H1 (cell line): ENCODE results near the gene HAT1. TPM values are rescaled to one million over a fixed set of nuclear protein-coding genes. Genes with fewer than 3 reads are reported as not detected.

Experiments
- CTCF ChIA-PET: fragments of 300-600 bp; sonication (Branson Sonifier 250); formaldehyde crosslinking; loops from one replicate; lab custom pipeline; 2021; ENCODE audit not compliant: partially characterized antibody; lab: Charles Lee
- POLR2A ChIA-PET: fragments of 300-600 bp; sonication (Branson Sonifier 250); formaldehyde crosslinking; loops from one replicate; lab custom pipeline; 2021; ENCODE audit warnings: inconsistent platforms; ENCODE audit not compliant: partially characterized antibody; lab: Charles Lee
- DNase-seq, 2 experiments: peaks; one replicate each; pipeline versions ENCODE4 v3.0.0 to v3.0.0-alpha.2; 2010 to 2022; ENCODE audit warnings: low spot score in 2 of 2, low read depth in 1 of 2, mixed read lengths in 1 of 2
- FAIRE-seq: peaks from 2 replicates; lab custom pipeline; 2011; peaks lifted over from hg19 to GRCh38; lab: Jason Lieb, UNC
- H2AFZ ChIP-seq: 2 replicates; pipeline ENCODE4 v1.8.1; 2012; ENCODE audit warnings: low read length, inconsistent platforms
- H2AK5ac ChIP-seq: 2 replicates; pipeline ENCODE4 v1.6.1; 2013; ENCODE audit warnings: low read depth, low read length
- H2BK120ac ChIP-seq: replicated peaks from 2 replicates; pipeline ENCODE3; 2013; ENCODE audit warnings: low read depth, low read length, inconsistent platforms
- H2BK12ac ChIP-seq: 2 replicates; pipeline ENCODE4 v1.6.1; 2013; ENCODE audit warnings: low read depth, low read length
- H2BK15ac ChIP-seq: 2 replicates; pipeline ENCODE4 v1.6.1; 2013; ENCODE audit warnings: low read length
- H2BK20ac ChIP-seq: 2 replicates; pipeline ENCODE4 v1.6.1; 2013; ENCODE audit warnings: low read length
- H2BK5ac ChIP-seq: 2 replicates; pipeline ENCODE4 v1.6.1; 2013; ENCODE audit warnings: low read depth, low read length
- H3K14ac ChIP-seq: 2 replicates; pipeline ENCODE4 v1.6.1; 2013; ENCODE audit warnings: inconsistent platforms; ENCODE audit not compliant: insufficient read length
- H3K18ac ChIP-seq: 2 replicates; pipeline ENCODE4 v1.6.1; 2013; ENCODE audit warnings: low read length; ENCODE audit errors: extremely low read depth
- H3K23ac ChIP-seq: 2 replicates; pipeline ENCODE4 v1.6.1; 2013; ENCODE audit warnings: inconsistent platforms; ENCODE audit not compliant: insufficient read length
- H3K23me2 ChIP-seq: 2 replicates; pipeline ENCODE4 v1.6.1; 2013; ENCODE audit warnings: low read depth, low read length
- H3K27ac ChIP-seq: 2 replicates; pipeline ENCODE4 v1.6.1; 2011; ENCODE audit warnings: low read depth, low read length, inconsistent platforms
- H3K27me3 ChIP-seq, 4 experiments: replicated peaks in 1 of 4; 1 replicate in 1 of 4; 2 replicates in 3 of 4; pipeline versions ENCODE4 v1.6.1 to v1.8.1; 2011 to 2013; ENCODE audit warnings: low read length in 3 of 4, mild to moderate bottlenecking in 3 of 4, inconsistent platforms in 2 of 4, mixed read lengths in 2 of 4, moderate library complexity in 1 of 4; ENCODE audit not compliant: control insufficient read depth in 3 of 4, insufficient read depth in 3 of 4; ENCODE audit errors: extremely low read depth in 1 of 4
- H3K36me3 ChIP-seq, 4 experiments: 2 replicates each; pipeline versions ENCODE4 v1.6.1 to v1.8.1; 2011 to 2013; ENCODE audit warnings: mild to moderate bottlenecking in 4 of 4, low read length in 3 of 4, moderate library complexity in 2 of 4, control low read depth in 1 of 4, inconsistent platforms in 1 of 4; ENCODE audit not compliant: insufficient read depth in 4 of 4, control insufficient read depth in 2 of 4
- H3K4ac ChIP-seq: replicated peaks from 2 replicates; pipeline ENCODE3; 2013; ENCODE audit warnings: low read length, low read depth, mixed read lengths, inconsistent platforms; ENCODE audit not compliant: insufficient read length
- H3K4me1 ChIP-seq, 4 experiments: replicated peaks in 1 of 4; 1 replicate in 1 of 4; 2 replicates in 3 of 4; pipeline versions ENCODE4 v1.6.1 to v1.8.1; 2011 to 2013; ENCODE audit warnings: low read length in 3 of 4, inconsistent platforms in 2 of 4, mixed read lengths in 1 of 4; ENCODE audit not compliant: insufficient read depth in 4 of 4, control insufficient read depth in 3 of 4
- H3K4me2 ChIP-seq, 2 experiments: 2 replicates each; pipeline versions ENCODE4 v1.6.1 to v1.8.1; 2011 to 2013; ENCODE audit warnings: low read depth in 2 of 2, low read length in 2 of 2, control low read depth in 1 of 2, inconsistent platforms in 1 of 2, mild to moderate bottlenecking in 1 of 2; ENCODE audit not compliant: insufficient read depth in 1 of 2
- H3K4me3 ChIP-seq, 4 experiments: fragments of 200-600, 300-600 bp in 1 of 4; sonication (generic), shearing (Covaris generic), sonication (Bioruptor Twin) in 1 of 4; 2 replicates each; pipeline versions ENCODE4 v1.5.1 to v1.8.1; 2011 to 2016; ENCODE audit warnings: low read length in 4 of 4, low read depth in 3 of 4, control low read depth in 2 of 4, inconsistent platforms in 2 of 4, mild to moderate bottlenecking in 2 of 4, mixed read lengths in 1 of 4, moderate library complexity in 1 of 4; ENCODE audit not compliant: insufficient read depth in 2 of 4; ENCODE audit errors: extremely low read depth in 1 of 4
- H3K56ac ChIP-seq: replicated peaks from 2 replicates; pipeline ENCODE3; 2013; ENCODE audit warnings: low read depth, mild to moderate bottlenecking, mixed read lengths, low read length, inconsistent platforms; ENCODE audit not compliant: insufficient read length
- H3K79me1 ChIP-seq: 2 replicates; pipeline ENCODE4 v1.6.1; 2013; ENCODE audit warnings: low read depth, low read length, control low read depth
- H3K79me2 ChIP-seq, 2 experiments: 2 replicates each; pipeline versions ENCODE4 v1.6.1 to v1.8.1; 2012 to 2013; ENCODE audit warnings: low read length in 2 of 2, mild to moderate bottlenecking in 2 of 2, inconsistent platforms in 1 of 2; ENCODE audit not compliant: insufficient read depth in 2 of 2, control insufficient read depth in 1 of 2
- H3K9ac ChIP-seq, 4 experiments: replicated peaks in 1 of 4; 1 replicate in 1 of 4; 2 replicates in 3 of 4; pipeline versions ENCODE4 v1.6.1 to v1.8.1; 2011 to 2013; ENCODE audit warnings: low read depth in 3 of 4, low read length in 3 of 4, control low read depth in 2 of 4, mild to moderate bottlenecking in 2 of 4, moderate library complexity in 2 of 4, inconsistent platforms in 1 of 4; ENCODE audit errors: extremely low read depth in 1 of 4
- H3K9me3 ChIP-seq, 2 experiments: 2 replicates each; pipeline versions ENCODE4 v1.6.1 to v1.8.1; 2012 to 2013; ENCODE audit warnings: mild to moderate bottlenecking in 2 of 2, moderate library complexity in 2 of 2, control low read depth in 1 of 2, inconsistent platforms in 1 of 2, low read depth in 1 of 2, low read length in 1 of 2, mixed read lengths in 1 of 2; ENCODE audit not compliant: insufficient read depth in 2 of 2
- H4K20me1 ChIP-seq, 2 experiments: replicated peaks in 1 of 2; 2 replicates each; pipeline versions ENCODE3 to v1.8.1; 2011 to 2013; ENCODE audit warnings: inconsistent platforms in 2 of 2, low read length in 2 of 2, mild to moderate bottlenecking in 1 of 2; ENCODE audit not compliant: insufficient read depth in 2 of 2, control insufficient read depth in 1 of 2
- H4K5ac ChIP-seq: 2 replicates; pipeline ENCODE4 v1.6.1; 2013; ENCODE audit warnings: low read length, low read depth, mixed read lengths, inconsistent platforms; ENCODE audit not compliant: insufficient read length
- H4K8ac ChIP-seq: 2 replicates; pipeline ENCODE4 v1.8.0; 2013; ENCODE audit warnings: mild to moderate bottlenecking, moderate library complexity, low read length, inconsistent platforms; ENCODE audit not compliant: insufficient read depth; ENCODE audit errors: extremely low read depth
- H4K91ac ChIP-seq: replicated peaks from 2 replicates; pipeline ENCODE3; 2013; ENCODE audit warnings: low read length, mixed read lengths, inconsistent platforms; ENCODE audit not compliant: insufficient read length
- CBX5 ChIP-seq: fragments of 300-800, 300-1000 bp; sonication (generic); IDR thresholded peaks from 2 replicates; pipeline ENCODE4 v1.7.1; 2016; ENCODE audit warnings: antibody characterized with exemption, low read length, low read depth
- HDAC6 ChIP-seq: IDR thresholded peaks from one replicate; pipeline ENCODE4 v1.7.1; 2012; ENCODE audit warnings: low read depth, mild to moderate bottlenecking, inconsistent platforms, low read length, moderate library complexity
- WGBS, 2 experiments: shearing (Covaris generic) in 1 of 2; methylation state at CpG; one replicate each; pipeline versions ENCODE4 v1.1.6 to v1.1.7; 2013 to 2015; ENCODE audit warnings: low lambda C conversion rate in 2 of 2, mixed read lengths in 2 of 2, inconsistent platforms in 1 of 2, low coverage in 1 of 2, missing lambda C conversion rate in 1 of 2; ENCODE audit not compliant: insufficient replicate concordance in 2 of 2, insufficient coverage in 1 of 2, insufficient read length in 1 of 2; ENCODE audit errors: extremely low coverage in 1 of 2, missing lambda C conversion rate in 1 of 2; 5-methylcytosine and 5-hydroxymethylcytosine counted together
- polyA plus RNA-seq, 7 experiments: library from polyadenylated mRNA; depleted of rRNA in 3 of 7; stranded (reverse) in 5 of 7; unstranded in 2 of 7; fragments of >200 nt in 5 of 7; fragments of 200-250 nt in 2 of 7; gene quantifications; 1 replicate in 5 of 7; 2 replicates in 1 of 7; 4 replicates in 1 of 7; pipeline versions ENCODE4 v1.2.1 to v1.2.3, GENCODE V29; 2011 to 2013; ENCODE audit warnings: missing spikeins in 2 of 7, mixed read lengths in 2 of 7
- total RNA-seq: library from RNA; stranded (reverse); fragmentation: NEBNext Ultra II Directional; extraction: Animal tissue kit (Norgen Biotek cat#: 25700); gene quantifications from 2 replicates; pipeline ENCODE4 v1.2.1, GENCODE V29; 2021

HAT1 gene
- total and polyA plus RNA-seq, 2 of the 8 experiments (the other 6 are each of a cell fraction or from before 2014, with no cell fraction given), result 44.6 to 74.2 TPM

DNA sequence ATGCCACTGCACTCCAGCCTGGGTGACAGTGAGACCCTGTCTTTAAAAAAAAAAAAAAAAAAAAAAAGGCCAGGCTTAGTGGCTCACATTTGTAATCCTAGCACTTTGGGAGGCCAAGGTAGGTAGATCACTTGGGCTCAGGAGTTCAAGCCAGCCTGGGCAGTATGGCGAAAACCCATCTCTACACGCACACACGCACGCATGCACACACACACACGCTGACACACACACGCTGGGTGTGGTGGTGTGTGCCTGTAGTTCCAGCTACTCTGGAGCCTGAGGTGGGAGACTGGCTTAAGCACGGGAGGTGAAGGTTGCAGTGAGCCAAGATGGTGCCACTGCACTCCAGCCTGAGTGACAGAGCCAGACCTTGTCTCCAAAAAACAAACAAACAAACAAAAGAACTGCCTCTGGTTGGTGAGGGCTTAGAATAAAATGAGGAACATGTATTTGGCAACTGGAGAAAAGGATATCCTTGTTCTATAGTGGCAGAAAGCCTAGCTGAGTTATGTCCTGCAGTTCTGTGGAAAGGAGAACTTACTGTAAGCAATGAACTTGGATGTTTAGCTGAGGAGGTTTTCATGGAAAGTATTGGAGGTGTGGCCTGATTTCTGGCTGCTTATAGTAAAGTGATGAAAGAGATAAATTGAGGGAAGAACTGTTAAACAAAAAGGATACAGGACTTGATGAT, 34.0 kb downstream of the HAT1 start:
- FAIRE-seq, result no peak
- POLR2A ChIA-PET, result no interaction called here
- no peak for TF ChIP-seq CBX5
- no peak for TF ChIP-seq HDAC6

More for the DNA sequence above, 34.0 kb downstream of the HAT1 start:
- Histone ChIP-seq H4K91ac (no peak overlapping the region), H3K23ac (no peak overlapping the region), H3K14ac (no peak overlapping the region), H3K9ac (no peak overlapping the region), H3K23me2 (no peaks in the 10 kb centered on the region), H3K4me1 (no peaks in the 10 kb centered on the region; a peak in 1 of 7 replicates), H3K27me3 (no peaks in the 10 kb centered on the region), H2BK5ac (no peak overlapping the region), H2BK15ac (no peak overlapping the region), H4K5ac (no peak overlapping the region), H3K4ac (no peak overlapping the region), H2BK120ac (no peak overlapping the region), H2BK20ac (no peak overlapping the region), H2AFZ (no peak overlapping the region), H3K18ac (no peak overlapping the region), H3K27ac (no peak overlapping the region), H3K56ac (no peak overlapping the region), H4K8ac (no peak overlapping the region), H3K4me2 (no peak overlapping the region), H3K9me3 (no peaks in the 10 kb centered on the region), H3K79me1 (no peaks in the 10 kb centered on the region), H3K4me3 (no peak overlapping the region), H2AK5ac (no peak overlapping the region), H2BK12ac (no peak overlapping the region), H4K20me1 (peaks cover 3 to 4% of the 10 kb centered on the region in 2 experiments), H3K36me3 (peaks cover 0 to 8% (median 1%) of the 10 kb centered on the region in 4 experiments; a peak in 4 of 8 replicates), H3K79me2 (no peaks in the 10 kb centered on the region)
- WGBS, 2 experiments, result 94% methylated on average over 7 of the region's 7 CpGs; no CpG with 5 or more reads in 1 of the 2 experiments
- CTCF ChIA-PET, result interaction anchor here (0.9 to 1.0 kb wide), 3 partner anchors 16 to 111 kb away, joined by 3 to 4 read pairs (median 3); no protein-coding TSS in a partner anchor
- no peak for DNase-seq
